GM21515 (cell line): Measurements from ENCODE around the gene SLC1A3.
A peak's percentile ranks its signal among the peaks of the same experiment; 100 is the strongest.
"Not testable (repeated sequence)": the region's sequence is repeated elsewhere in the genome, so short reads cannot be mapped to it uniquely, and the experiment has no call there.

Source experiments
- ATAC-seq: cut with Tn5 transposase; IDR thresholded peaks from one replicate; pipeline ENCODE4 v1.9.1; 2021; ENCODE audit not compliant: unreplicated experiment

Gene SLC1A3

DNA sequence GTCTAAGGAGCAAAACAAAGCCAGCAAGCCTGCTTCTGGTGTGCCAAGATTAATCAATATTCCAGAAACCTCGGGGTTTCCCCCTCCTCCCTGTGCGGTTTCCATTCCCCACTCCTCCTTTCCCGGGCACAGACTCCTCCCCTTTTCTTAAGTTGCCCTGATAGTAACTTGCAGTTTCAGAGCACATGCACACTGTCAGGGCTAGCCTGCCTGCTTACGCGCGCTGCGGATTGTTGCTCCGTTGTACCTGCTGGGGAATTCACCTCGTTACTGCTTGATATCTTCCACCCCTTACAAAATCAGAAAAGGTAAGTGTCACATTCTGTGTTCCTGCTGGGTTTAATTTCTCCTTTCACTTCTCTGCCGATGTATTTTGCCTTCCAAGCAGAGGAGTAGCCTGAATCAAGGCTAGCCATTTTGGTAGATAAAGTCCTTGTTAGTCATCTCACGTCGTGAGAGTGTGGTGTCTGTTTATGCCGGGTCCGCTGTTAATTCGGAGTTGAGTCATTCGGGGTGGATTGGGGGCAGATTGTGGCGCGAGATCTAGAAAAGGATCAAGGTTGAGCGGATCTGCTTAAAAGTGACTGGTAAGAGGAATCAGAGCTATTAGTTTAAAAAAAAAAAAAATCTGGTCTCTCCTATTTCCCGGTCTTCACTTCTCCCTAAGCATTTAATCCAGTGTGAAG, at the start of gene SLC1A3:
TSS of gene SLC1A3 (plus strand) at position 179 of the 686 bp plus-strand sequence. CDS start 1,818 bp downstream, outside the sequence.
- peak; percentile 89 for ATAC-seq

DNA sequence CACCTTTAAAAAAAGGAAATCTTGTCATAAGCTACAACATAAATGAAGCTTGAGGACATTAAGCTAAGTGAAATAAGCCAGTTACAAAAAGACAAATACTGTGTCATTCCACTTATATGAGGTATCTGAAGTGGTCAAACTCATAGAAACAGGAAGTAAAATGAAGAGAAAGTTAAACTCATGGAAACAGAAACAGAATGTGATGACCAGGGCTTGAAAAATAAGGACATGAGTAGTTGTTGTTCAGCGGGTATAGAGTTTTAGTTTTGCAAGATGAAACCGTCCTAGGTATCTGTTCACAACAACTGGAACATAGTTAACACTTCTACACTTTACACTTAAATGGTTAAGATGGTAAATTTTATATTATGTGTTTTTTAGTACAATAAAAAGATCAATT, 47.8 kb upstream of the SLC1A3 start:
- ATAC-seq: no peak

DNA sequence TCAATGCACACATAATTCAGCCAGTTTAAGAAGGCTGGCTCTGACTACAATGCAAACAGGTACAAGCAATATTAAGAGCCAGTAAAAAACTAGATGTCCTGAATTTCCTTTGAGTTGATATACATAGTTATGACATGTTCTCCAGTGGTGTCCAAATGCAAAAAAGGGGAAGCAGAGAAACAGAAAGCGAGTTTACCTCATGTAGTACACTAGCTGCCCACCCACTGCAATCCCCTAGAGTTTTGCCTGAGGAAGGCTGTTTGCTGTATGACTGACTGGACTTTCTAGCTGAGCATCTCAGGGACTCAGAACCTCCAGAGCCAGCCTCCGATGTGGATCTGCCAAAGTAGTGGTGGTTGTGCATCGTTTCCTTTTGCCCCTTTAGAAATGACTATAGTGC, 44.8 kb upstream of the SLC1A3 start:
- no peak for ATAC-seq

DNA sequence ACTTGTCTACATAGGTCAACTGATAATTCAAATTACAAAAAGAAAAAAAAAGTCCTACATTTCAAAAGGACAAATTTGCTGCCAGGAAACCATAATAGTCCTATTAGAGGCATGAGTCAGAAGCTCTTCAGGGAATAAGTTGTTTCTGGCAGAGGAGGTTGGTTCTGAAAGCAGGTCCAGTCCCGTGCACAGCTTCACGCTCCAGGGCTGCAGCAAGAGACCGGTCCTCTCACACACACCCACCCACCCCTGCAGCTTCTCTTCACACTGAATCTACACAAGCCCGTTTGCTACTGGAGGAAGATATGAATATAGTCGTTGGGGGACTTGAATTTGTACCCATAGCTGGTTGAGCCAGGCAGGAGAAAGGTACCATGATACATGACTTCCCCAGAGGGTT, 36.9 kb upstream of the SLC1A3 start:
- ATAC-seq: no peak

DNA sequence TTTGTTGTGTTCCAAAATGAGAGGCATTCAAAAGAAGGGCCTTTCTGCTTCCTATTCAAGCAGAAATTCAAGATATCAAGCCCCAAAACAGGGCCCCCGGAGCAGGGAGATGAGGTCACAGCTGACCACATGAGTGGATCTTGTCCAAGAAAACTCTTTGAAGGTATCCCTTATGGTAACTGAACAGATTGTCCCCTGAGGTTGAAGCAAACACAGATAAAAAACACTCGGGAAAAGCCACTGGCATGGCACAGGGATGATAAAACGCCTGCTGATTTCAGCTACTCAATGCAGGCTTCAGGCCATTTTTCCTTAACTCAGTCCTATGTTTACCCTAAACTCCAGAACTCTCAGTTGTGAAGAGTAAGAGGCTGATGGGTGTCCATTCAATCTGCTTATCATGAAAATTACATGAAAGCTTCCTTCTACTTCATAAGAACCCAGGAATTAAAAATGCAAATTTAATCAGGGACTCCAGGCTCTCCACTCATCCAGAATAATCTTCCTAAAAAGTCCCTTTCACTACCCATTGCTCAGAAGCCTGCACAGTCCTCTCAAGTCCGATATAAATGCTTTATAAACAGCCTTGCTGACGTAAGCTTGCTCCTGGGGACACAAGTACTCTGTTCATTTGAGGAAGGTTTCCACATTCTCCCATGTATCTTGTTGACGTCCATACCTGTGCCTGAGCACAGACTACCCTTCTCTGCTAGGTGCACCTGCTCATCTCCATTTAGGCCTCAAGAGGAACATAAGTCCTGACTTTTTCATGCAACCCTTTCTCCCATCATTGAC, 35.9 kb upstream of the SLC1A3 start:
- no peak for ATAC-seq

DNA sequence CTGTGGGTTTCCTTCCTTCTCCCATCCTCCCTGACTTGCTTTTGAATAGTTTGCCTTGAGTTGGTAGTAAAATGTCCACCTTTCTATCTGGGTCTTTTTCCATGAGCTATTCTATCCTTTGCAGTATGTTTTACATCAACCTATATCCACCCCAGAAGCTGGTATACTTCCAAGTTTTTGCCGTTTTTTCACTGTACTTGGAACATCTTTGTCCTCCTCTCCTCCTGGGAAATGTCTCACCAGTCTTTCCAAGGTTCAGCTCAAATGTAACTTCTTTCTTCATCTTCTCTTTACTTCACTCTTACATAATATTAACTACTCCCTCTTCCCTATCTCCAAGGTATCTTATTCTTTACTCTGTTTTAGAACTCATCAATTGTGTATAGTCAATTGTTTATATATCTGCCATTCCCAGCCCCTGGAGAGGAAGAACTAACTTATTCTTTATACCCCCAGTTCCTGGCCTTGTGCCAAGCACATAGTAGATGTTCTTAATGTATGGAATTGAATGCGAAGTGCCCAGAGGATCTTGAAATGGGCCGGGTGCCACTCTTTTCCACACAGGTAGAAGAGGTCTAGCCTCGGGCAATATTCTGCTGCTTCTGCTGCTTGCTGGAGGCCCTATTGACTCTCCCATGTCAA, 34.9 kb upstream of the SLC1A3 start:
- ATAC-seq: no peak

DNA sequence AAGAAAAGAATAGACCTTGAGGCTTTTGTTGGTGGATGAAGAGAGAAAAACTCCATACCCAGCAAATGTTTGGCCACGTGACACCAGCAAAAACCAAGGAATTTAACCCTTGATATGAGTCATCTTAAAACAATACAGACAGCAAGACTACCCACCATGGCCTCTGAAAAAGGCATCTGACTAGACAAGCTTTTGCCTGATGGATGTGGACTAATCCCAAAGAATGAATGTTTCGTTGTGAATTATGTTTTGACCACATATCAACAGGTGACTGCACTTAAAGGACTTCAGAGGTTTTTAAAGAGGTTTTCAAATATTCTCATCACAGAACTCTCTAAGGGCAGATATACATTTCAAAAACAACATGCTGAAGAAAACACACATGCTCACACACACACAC, 33.0 kb upstream of the SLC1A3 start:
- no peak for ATAC-seq

DNA sequence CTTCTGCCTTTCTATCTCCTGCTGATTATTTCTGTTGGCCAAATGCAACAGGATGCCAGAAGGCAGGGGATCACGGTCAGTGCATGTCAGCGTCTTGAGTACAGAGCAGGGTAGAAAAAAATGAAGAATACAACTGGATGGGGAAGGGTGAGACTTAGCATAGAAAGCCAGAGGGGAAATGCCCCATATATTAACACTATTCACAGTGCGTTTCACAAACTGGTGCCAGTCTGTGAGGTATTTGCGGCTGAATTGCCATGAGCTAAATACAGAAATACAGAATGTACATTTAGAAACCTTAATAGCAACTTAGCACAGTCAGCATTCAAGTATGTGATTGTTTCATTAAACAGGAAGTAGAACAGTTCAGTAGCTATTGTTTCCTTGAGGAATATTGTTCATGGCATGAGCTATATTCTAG, 31.0 kb upstream of the SLC1A3 start:
- ATAC-seq: no peak

DNA sequence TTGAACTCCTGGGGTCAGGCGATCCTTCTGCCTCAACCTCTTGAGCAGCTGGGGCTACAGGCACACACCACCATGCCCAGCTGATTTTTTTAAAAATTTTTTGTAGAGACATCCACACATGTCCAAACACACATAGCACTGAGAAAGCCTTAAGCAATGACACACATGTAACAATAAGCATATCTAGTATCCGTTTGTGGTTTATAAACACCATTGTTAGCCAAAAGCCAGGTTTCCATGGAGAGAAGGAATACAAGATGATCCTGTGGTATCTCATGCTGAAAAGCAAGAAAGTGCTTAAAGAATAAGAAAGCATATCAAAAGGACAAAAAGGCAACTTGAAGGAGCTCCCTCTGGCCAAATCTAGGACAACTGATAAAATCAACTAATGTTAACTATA, 29.7 kb upstream of the SLC1A3 start:
- no peak for ATAC-seq

DNA sequence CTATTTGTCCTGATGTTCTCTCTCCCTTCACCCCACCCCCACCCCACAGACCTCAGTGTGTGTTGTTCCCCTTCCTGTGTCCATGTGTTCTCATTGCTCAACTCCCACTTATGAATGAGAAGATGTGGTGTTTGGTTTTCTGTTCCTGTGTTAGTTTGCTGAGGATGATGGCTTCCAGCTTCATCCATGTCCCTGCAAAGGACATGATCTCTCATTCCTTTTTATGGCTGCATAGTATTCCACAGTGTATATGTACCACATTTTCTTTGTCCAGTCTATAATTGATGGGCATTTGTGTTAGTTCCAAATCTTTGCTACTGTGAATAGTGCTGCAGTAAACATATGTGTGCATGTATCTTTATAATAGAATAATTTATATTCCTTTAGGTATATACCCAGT, 26.5 kb upstream of the SLC1A3 start:
- ATAC-seq: not testable (repeated sequence)

DNA sequence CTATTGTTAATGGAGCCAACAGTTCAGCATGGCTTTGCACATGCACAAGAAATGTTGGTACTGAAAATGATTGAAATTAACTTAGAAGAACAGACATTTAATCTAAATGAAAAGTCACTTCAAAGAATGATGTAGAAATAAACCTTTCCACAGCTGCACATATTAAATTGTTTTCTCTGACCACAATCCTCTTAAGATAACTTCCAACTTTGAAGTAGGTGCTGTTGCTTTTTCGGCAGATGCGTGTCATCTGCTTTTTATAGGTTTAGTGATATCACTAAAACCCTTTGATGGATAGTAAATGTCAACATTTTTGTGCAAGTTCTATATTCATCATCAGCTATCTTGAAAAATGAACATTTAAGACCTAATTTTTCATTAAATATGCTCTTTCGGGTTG, 25.3 kb upstream of the SLC1A3 start:
- no peak for ATAC-seq

DNA sequence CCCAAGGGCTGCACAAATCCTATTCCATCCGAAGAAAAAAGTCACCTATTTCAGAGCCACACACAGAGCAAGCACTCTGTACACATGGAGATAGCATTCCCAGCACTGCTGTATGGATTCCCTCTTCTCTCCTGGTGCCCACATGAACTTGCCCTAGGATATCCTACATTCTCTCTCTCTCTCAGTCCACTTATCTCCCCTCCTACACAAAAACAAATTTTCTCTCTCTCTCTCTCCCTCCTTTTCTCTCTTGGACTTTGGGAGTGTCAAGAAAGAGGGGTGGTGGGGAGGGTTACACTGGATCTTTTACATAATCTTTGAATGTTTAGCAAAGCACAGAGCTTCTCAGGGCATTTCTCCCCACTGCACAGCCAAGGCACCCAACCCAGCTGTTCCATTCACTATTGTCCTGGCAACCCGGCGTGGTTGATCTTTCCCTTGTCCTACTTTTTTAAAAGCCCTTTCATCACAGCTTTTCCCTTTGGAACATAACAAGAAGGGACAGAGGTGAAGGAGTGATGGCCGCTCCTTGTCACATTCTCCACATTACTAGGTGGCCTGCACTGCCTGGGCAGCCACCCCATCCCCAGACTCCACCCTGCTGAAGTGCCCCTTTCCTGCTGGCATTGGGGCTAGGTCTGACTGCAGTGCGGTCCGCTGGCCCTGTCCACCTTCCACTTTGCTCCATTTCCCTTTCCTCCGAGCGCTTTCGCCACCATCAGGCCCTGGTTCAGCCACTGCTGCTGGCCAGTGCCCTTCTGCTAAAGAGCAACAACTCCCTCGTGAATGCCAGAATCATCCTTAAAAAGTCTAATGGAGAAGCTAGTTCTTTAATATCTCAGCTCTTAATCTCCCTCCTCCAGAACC, 22.2 kb upstream of the SLC1A3 start:
- no peak for ATAC-seq

DNA sequence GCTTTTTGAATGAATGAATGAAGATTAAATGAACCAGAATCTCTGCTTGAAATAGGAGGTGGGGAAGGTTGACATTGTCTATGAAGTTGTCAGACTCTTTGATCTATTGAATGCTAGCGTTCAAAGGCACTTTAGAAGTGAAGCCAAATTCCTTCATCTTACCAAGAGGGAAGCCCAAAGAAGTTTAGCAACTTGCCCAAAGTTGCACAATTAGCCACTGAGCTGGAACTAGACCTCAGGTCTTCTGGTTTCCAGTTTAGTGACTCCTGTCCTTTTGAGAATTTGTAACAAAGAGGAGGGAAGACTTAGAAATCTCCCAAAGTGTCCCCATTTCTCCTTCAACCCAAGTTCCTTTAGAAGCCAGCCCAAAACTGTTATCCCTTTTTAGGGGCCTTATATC, 20.7 kb upstream of the SLC1A3 start:
- ATAC-seq: no peak

DNA sequence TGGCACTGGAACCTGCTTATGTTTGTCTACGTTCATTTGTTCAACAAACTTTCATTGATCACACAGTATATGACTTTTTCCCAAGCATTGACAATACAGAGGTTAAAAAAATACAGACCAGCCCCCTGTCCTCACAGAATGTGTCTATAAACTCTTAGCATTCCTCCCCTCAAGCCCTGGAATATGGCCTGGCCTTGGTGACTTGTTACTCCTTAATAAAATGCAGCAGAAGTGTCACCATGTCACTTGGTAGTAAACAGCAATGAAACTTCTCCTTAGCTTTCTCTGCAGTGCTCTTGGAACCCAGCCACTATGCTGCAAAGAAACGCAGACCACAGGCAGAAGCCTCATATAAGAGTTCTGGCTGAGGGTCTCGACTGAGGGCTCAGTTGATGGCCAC, 19.1 kb upstream of the SLC1A3 start:
- ATAC-seq: no peak

DNA sequence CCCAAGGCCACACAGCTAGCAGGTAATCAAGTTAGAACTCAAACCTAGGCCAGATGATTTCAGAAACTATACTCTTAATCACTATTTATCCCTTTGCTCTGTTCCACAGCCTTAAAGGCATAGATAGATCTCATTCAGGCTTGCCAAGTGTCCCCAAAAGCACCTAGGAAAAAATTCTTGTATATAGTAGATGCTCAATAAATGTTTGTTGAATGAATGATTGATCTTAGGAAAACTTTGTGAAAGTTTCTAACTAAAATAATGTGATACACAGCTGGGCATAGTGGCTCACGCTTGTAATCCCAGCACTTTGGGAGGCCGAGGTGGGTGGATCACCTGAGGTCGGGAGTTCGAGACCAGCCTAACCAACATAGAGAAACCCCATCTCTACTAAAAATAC, 16.7 kb upstream of the SLC1A3 start:
- ATAC-seq: not testable (repeated sequence)

DNA sequence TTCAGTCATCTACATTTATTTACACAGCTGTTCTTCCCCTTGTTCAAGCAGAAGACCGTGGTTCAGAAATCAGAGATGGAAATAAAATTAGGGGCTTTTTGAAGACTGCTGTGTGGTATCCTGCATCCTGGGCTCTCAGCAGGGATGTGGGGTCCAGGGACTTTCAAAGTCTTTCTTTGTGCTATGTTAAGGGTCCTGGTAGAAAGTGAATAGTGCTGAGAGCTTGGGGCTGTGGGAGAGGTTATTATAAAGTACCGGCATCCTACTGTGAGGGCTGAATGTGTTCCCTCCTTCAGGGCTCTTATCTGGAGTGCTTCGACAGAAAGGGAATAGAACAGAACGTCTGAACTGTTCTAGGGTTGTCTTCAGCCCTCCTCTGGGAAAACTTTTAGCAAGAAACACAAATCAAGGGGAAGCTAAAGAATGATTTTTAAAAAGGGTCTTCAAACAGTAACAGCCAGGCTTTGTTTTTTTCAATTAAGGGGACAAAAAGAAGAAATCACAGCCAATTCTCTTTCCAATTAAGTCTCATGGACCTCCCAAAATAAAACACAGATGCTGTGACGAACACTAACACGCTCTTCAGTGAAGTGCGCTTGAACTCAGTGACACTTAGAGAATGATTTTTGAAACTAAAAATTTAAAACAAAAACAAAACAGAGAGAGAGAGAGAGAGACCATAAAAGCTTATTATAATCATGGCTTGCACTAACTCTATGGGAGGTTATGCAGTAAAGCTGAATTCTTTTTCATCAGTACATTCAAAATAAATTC, 15.7 kb upstream of the SLC1A3 start:
- ATAC-seq: no peak

DNA sequence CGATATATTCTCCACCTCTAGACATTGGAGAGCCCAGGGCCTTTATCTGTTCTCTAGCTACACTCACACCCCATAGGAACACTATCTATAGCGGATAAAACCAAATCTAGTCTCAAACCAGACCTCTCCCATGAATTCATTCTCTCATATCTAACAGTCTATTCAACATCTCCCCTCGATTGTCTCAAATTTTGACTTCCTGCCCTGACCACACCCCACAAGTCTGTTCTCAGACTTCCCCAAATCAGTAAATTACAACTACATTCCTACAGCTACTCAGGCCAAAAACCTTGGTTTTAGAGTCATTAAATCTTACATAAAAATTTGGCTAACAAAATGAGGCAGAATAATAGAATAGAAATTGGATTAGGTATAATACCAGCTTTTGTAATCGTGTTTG, 12.5 kb upstream of the SLC1A3 start:
- no peak for ATAC-seq

DNA sequence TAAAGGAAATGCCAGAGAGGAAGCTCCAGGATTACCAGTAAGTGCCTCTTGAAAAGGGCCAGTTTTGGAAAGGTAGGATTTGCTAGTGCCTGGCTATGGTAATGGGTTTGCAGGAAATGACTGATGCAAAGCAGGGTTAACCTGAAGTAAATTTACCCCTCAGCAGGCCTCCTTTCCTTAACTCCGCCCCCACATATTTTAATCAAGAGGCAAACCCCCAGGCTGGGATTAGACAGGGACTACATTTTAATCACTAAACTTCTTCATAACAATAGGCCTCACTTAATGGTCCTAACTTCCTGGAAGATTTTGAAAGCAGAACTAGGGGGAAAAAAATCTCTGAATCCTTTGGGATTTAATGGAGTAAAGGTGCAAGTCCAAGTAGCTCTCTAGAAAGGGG, 10.2 kb upstream of the SLC1A3 start:
- ATAC-seq: no peak

DNA sequence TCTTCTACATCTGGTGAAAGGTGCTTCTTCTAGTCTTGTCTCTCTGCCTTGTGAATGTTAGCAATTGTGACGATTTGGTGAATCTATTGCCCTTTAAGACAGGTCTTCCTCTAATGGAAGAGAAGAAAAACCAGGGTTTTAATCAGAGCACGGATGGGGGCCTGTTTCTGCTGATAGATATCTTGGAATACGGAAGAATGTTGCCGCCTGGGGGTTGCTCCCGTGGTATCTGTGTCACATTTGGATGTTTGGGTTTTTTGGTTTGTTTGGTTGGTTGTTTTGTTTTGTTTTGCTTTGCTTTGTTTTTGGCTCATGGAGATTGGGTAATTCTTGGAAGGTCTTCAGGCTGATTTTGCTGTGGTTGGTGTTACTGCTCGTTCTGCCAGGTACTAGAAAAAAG, 9.7 kb upstream of the SLC1A3 start:
- ATAC-seq: no peak

DNA sequence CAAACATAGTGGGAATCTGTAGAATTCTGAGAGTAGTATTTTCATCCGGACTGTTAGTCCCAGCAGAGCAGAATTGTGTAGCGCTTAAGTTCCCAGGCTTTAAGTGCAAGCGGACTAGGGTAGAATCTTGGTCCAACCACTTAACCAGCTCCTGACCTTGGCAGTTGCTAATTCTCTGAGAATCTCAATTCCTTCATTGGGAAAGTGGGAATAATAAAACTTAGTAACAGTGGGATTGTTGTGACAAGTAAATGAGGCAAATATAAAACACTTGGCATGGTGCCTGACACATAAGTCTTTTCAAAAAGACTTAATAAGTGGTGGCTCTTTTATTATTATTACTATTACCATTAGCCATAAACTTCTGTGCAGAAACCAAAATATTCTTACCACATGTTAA, 8.4 kb upstream of the SLC1A3 start:
- ATAC-seq: no peak
